Parathyroid adenoma (tissue), 2 donors: ENCODE measurements around the gene MGAT5B.

ENCODE experiments used
- H2AFZ ChIP-seq: fragments of 300-600 bp; sonication (generic); one replicate; pipeline ENCODE4 v1.7.0; 2017; ENCODE audit warnings: antibody characterized with exemption, mild to moderate bottlenecking
- H3K27ac ChIP-seq: fragments of 300-600 bp; sonication (generic); one replicate; pipeline ENCODE4 v1.7.0; 2017
- H3K27me3 ChIP-seq: fragments of 300-600 bp; sonication (generic); one replicate; pipeline ENCODE4 v1.7.0; 2017; ENCODE audit warnings: low read length; ENCODE audit not compliant: control insufficient read depth, insufficient read depth
- H3K36me3 ChIP-seq: fragments of 300-600 bp; sonication (generic); one replicate; pipeline ENCODE4 v1.7.0; 2017; ENCODE audit warnings: low read length; ENCODE audit not compliant: control insufficient read depth, insufficient read depth
- H3K4me1 ChIP-seq: fragments of 300-600 bp; sonication (generic); one replicate; pipeline ENCODE4 v1.7.0; 2017; ENCODE audit warnings: control low read depth
- H3K4me2 ChIP-seq: fragments of 300-600 bp; sonication (generic); one replicate; pipeline ENCODE4 v1.7.0; 2017; ENCODE audit warnings: low read length
- H3K4me3 ChIP-seq: fragments of 300-600 bp; sonication (generic); one replicate; pipeline ENCODE4 v1.7.0; 2017; ENCODE audit warnings: low read depth, low read length
- H3K79me2 ChIP-seq: fragments of 300-600 bp; sonication (generic); one replicate; pipeline ENCODE4 v1.7.0; 2017; ENCODE audit warnings: control low read depth
- H3K9ac ChIP-seq: fragments of 300-600 bp; sonication (generic); one replicate; pipeline ENCODE4 v1.7.0; 2017; ENCODE audit warnings: mild to moderate bottlenecking
- H3K9me3 ChIP-seq: fragments of 300-600 bp; sonication (generic); one replicate; pipeline ENCODE4 v1.7.0; 2017; ENCODE audit warnings: low read length; ENCODE audit not compliant: control insufficient read depth
- CTCF ChIP-seq: fragments of 300-600 bp; sonication (generic); IDR thresholded peaks from one replicate; pipeline ENCODE4 v1.7.0; 2017; ENCODE audit warnings: antibody characterized with exemption, mild to moderate bottlenecking
- donor health status: primary hyperparathyroidism.

Gene MGAT5B

GRCh38 chr17:76879254-76879653, 11.1 kb downstream of the MGAT5B start:
- no peaks in the 10 kb centered on the region for H3K9me3 ChIP-seq
- no peaks in the 10 kb centered on the region for H3K27me3 ChIP-seq
- no peak overlapping the region for H3K9ac ChIP-seq
- no peak overlapping the region for H3K27ac ChIP-seq
- H3K4me2 ChIP-seq = no peak overlapping the region
- no peaks in the 10 kb centered on the region for H3K36me3 ChIP-seq
- H3K79me2 ChIP-seq = no peaks in the 10 kb centered on the region
- H2AFZ ChIP-seq = no peak overlapping the region
- no peaks in the 10 kb centered on the region for H3K4me1 ChIP-seq
- no peak overlapping the region for H3K4me3 ChIP-seq
- no peak for TF ChIP-seq CTCF

GRCh38 chr17:76879691-76880090, 11.5 kb downstream of the MGAT5B start:
- no peaks in the 10 kb centered on the region for H3K36me3 ChIP-seq
- H3K4me1 ChIP-seq = no peaks in the 10 kb centered on the region
- H3K79me2 ChIP-seq = no peaks in the 10 kb centered on the region
- H3K9ac ChIP-seq = no peak overlapping the region
- H3K9me3 ChIP-seq = no peaks in the 10 kb centered on the region
- no peak overlapping the region for H3K4me2 ChIP-seq
- no peaks in the 10 kb centered on the region for H3K27me3 ChIP-seq
- no peak overlapping the region for H3K27ac ChIP-seq
- no peak for TF ChIP-seq CTCF
- no peak overlapping the region for H2AFZ ChIP-seq
- no peak overlapping the region for H3K4me3 ChIP-seq

GRCh38 chr17:76880268-76880667, 12.1 kb downstream of the MGAT5B start:
- no peak overlapping the region for H3K9ac ChIP-seq
- H3K4me2 ChIP-seq = no peak overlapping the region
- no peaks in the 10 kb centered on the region for H3K9me3 ChIP-seq
- no peaks in the 10 kb centered on the region for H3K79me2 ChIP-seq
- H3K27ac ChIP-seq = no peak overlapping the region
- H3K36me3 ChIP-seq = no peaks in the 10 kb centered on the region
- no peak for TF ChIP-seq CTCF
- H3K4me3 ChIP-seq = no peak overlapping the region
- no peaks in the 10 kb centered on the region for H3K4me1 ChIP-seq
- H3K27me3 ChIP-seq = no peaks in the 10 kb centered on the region
- no peak overlapping the region for H2AFZ ChIP-seq

GRCh38 chr17:76880971-76881370, 12.8 kb downstream of the MGAT5B start:
- H3K4me3 ChIP-seq = no peak overlapping the region
- no peak overlapping the region for H3K4me2 ChIP-seq
- no peaks in the 10 kb centered on the region for H3K36me3 ChIP-seq
- H2AFZ ChIP-seq = no peak overlapping the region
- no peaks in the 10 kb centered on the region for H3K4me1 ChIP-seq
- no peaks in the 10 kb centered on the region for H3K27me3 ChIP-seq
- no peaks in the 10 kb centered on the region for H3K9me3 ChIP-seq
- H3K79me2 ChIP-seq = no peaks in the 10 kb centered on the region
- no peak overlapping the region for H3K9ac ChIP-seq
- no peak for TF ChIP-seq CTCF
- no peak overlapping the region for H3K27ac ChIP-seq

- TF ChIP-seq CTCF = no peak
- Histone ChIP-seq H2AFZ (no peak overlapping the region), H3K36me3 (no peaks in the 10 kb centered on the region)
Observed at GRCh38 chr17:76881408-76881807, 13.2 kb downstream of the MGAT5B start.

More at GRCh38 chr17:76881408-76881807, 13.2 kb downstream of the MGAT5B start:
- Histone ChIP-seq H3K27me3 (no peaks in the 10 kb centered on the region), H3K9ac (no peak overlapping the region), H3K9me3 (no peaks in the 10 kb centered on the region), H3K79me2 (no peaks in the 10 kb centered on the region), H3K27ac (no peak overlapping the region), H3K4me2 (no peak overlapping the region), H3K4me1 (no peaks in the 10 kb centered on the region), H3K4me3 (no peak overlapping the region)
